ENCODE measurements around the gene ATXN7L1.
A peak's percentile ranks its signal among the peaks of the same experiment; 100 is the strongest.

ATXN7L1 gene

DNA sequence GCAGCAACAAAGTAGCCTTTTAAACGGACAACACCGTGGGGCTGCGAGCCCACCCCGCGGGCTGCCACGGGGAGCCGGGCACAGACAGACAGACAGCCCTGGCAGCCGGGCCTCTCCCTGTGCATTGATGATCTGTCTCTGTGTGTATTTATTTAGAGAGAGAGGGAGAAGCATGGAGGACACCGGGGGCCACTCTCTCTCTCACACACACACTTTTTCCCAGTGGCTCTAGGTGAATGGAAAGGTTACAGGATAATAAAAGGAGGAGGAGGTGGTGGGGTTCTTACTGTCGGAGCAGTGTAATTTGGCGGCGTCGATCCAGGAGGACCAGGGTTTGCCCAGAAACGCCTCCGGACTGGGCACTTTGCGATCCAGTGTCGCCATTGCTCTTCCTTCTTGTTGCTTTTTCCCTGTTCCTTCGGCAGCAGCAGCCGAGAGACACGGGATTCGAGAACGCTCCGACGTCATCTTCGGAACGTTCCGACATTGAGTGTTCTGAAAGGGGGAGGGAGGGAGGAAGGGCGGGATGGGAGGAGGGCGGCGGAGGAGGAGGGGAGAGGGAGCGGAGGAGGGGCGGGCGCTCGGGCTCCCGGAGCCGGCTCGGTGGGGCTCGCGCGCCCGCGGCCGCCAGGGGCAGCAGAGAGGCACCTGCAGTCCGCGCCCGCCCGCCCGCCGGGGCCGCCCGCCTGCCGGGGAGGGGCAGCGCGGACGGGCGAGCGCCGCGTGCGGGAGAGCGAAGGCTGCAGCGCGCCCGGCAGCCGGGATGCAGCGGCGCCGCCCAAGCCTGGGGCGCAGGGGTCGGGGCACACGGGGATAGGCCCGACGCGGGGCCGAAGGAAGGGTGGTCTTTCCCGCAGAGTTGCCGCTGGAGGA lies at the start of gene ATXN7L1:
Gene ATXN7L1, minus strand, starts transcription at position 509 of the 873 bp plus-strand sequence. Its CDS starts 41 bp downstream, at position 468.
- DNase-seq (ENCODE audit: low spot score) = peak; percentile 95

GRCh38 chr7:105926131-105926530 lies 49.7 kb upstream of the ATXN7L1 start:
- no peak for DNase-seq (ENCODE audit: low spot score)

- DNase-seq (ENCODE audit: low spot score) = no peak
These were observed 48.5 kb upstream of the ATXN7L1 start for GRCh38 chr7:105924945-105925344.

DNA sequence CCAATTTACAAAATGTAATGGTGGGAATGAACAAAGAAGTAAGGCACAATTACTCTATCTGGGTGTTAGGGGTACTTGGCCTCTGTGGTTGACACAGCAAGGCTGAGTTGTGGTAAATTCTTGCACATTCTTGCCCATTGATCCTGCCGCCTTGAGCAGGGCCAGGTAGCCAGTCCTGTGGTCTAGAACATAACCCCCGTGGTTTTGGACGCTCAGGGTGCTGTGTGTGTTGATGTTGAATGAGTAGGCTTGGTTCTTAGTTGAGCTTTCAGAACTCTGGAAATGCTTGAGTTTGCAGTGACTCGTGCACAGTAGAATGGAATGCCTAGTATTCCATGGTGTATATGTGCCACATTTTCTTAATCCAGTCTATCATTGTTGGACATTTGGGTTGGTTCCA lies 44.4 kb upstream of the ATXN7L1 start:
- DNase-seq (ENCODE audit: low spot score) = no peak

GRCh38 chr7:105917659-105918058 lies 41.3 kb upstream of the ATXN7L1 start:
- DNase-seq (ENCODE audit: low spot score) = no peak

GRCh38 chr7:105916603-105917002 lies 40.2 kb upstream of the ATXN7L1 start:
- DNase-seq (ENCODE audit: low spot score) = no peak

DNA sequence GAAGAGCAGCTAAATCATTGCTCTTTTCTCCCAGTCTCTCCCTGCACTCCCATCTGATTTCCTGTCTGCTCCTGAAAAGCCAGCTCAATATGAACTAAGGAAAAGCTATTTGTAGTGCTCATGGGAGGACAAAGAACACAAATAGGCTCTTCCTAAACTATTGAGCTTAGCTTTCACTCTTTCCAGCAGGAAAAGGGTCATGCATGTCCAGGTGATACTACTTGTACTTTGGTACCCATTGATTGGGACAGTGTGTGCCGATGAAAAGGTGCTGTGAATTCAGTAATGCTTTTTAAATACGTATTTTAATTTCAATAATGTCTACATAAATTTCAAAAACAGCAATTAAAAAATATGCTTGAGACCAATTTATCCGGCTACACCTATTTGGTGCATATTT lies 37.5 kb upstream of the ATXN7L1 start:
- DNase-seq (ENCODE audit: low spot score) = no peak

GRCh38 chr7:105911961-105912575 lies 35.7 kb upstream of the ATXN7L1 start:
- no peak for DNase-seq (ENCODE audit: low spot score)

- DNase-seq (ENCODE audit: low spot score) = no peak
These were observed 33.8 kb upstream of the ATXN7L1 start for GRCh38 chr7:105910172-105910571.

DNA sequence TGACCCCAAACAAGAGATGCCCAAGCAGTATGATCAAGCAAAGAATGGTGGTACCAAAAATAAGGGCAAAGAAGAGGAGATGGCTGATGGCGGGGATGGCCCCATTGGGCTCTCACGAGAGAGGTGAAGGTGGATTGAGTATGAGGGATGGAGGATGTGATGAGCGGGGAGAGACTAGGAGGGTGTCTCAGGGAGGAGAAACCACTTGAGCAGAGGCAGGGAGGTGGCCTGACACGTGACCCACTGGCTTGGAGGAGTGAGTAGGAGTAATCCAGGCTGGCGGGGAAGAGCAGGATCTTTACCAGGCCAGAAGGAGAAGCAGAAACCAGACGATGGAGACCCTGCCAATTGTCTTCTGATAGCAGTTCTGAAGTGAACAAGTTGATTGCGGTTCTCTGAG lies 33.3 kb upstream of the ATXN7L1 start:
- DNase-seq (ENCODE audit: low spot score) = no peak

DNA sequence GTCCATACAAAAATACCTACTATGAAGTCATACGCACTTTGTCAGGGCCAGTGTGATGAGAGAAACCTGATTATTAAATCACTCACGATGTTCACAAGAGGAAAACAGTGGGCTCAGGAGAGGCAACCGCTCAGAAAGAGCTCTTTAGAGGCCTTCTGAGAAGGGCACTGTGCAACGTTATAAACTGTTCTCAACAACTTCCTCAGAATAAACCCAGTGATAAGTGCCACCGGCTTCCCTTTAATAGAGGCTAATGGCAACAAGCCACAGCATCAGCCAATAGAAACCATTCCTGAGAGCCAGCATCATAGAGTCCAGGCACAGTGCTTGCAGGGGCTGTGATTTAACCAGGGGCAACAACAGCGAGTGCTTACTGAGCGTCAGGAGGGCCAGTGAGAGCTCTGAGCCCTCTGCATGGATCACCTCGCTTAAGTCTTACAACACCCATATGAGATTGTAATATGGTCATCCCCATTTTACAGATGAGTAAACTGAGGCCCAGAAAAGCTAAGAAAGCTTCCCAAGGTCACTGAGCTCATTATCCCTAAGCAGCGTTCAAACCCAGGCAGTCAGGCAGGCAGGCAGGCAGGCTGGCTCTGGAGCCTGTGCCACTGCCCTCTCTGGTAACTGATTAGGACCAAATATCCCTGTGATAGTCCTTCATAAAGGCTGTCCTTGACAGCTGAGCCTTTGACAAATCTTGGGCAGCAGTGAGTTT lies 30.9 kb upstream of the ATXN7L1 start:
- no peak for DNase-seq (ENCODE audit: low spot score)

DNA sequence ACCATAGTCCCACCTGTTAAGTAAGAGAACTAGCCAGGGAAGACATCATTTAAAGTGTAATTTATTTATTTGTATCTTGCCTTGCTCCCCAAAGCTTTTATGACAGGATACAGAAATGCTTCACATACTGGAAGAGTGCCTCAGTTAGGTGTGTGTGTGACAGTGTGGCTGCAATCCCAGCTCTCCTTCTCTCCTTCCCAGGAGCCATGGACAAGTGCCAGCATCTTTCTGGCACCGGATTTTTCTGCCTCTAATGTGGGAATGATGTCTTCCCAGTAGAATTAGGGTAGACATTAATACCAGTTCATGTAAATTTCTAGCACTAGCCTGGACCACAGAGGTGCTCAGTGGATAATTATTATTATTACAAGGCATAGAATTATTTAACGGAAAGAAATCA lies 30.3 kb upstream of the ATXN7L1 start:
- peak; percentile 9 for DNase-seq (ENCODE audit: low spot score)

- DNase-seq (ENCODE audit: low spot score) = no peak
These were observed 29.6 kb upstream of the ATXN7L1 start for GRCh38 chr7:105905910-105906568.

DNA sequence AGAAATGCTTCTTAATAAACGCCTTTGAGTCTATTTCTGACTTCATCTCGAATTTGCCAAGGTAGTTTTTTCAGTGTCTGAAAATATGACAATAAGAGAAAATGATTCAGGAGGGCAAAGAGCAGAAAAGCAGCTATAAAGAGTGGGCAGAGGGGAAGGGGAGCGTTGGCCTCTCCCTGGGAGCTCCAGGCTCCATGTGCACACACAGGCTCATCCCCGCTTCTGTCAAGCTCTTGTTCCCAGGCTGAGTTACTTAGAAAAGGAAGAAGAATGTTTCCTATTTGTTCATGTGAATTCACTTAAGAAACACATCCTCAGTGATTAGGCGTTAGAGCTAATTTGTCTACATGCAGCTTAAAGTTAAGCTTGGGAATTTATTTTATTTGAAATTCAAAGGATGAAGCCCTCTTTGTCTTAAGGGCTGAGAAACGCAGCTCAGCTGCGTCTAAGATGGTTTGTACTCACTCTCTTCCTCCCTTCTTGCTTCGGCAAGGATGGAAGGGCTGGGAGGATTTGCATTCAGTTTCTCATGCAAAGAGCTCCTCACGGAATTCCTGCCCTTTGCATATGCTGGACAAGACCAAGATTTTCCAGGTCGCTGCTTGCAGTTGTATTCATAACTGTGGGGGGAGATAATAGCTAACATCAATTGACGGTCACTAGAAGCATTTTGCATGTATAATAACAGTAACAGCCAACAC lies 29.0 kb upstream of the ATXN7L1 start:
- no peak for DNase-seq (ENCODE audit: low spot score)

- DNase-seq (ENCODE audit: low spot score) = no peak
These were observed 27.7 kb upstream of the ATXN7L1 start for GRCh38 chr7:105904064-105904463.

GRCh38 chr7:105902325-105902911 lies 26.0 kb upstream of the ATXN7L1 start:
- DNase-seq (ENCODE audit: low spot score) = no peak

- no peak for DNase-seq (ENCODE audit: low spot score)
These were observed 21.6 kb upstream of the ATXN7L1 start for GRCh38 chr7:105897999-105898398.

DNA sequence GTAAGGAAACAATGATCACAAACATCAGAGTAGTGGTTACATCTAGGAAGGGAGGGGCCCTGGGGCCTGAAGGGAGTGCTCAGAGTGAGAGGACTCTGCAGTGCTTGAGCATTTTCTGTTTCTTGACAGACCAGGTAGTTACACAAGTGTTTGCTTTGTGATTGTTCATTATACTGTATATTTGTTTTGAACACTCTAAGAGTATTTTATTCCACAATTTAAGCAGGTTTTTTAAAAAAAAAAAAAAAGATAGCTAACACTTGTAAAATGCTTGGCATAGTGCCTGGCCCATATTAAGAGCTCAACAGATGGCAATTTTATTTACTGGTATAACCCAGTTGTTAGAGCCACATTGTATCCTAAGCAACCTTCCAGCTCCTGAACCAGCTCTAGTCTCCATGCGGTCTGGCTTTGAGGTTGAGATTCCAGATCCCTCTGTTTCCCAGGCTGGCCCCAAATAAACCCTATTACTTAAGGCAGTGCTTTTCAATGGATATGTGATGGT lies 20.1 kb upstream of the ATXN7L1 start:
- DNase-seq (ENCODE audit: low spot score) = no peak

DNA sequence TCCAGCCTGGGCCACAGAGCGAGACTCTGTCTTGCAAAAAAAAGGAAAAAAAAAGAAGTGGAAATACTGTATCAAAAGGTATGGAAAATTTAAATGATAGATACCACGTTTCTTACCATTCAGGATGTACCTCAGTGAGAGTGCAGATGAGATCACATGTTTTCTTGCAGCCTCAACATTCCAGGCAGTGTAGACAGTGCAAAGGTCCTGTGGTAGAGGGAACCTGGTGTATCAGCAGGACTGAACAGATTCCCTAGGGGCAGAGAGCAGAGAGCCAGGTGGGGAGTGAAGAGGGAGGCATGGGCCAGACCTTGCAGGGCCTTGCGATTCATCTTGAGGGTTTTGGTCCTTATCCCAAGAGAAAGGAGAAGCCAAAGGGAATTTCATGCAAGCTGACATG lies 17.7 kb upstream of the ATXN7L1 start:
- DNase-seq (ENCODE audit: low spot score) = no peak

GRCh38 chr7:105892387-105892786 lies 16.0 kb upstream of the ATXN7L1 start:
- DNase-seq (ENCODE audit: low spot score) = no peak
